A204.1 (cell line): ENCODE measurements around the gene SMAD7.

ENCODE experiments used
- FAIRE-seq: peaks from 2 replicates; lab custom pipeline; 2012; peaks lifted over from hg19 to GRCh38; lab: Jason Lieb, UNC

SMAD7 gene

GRCh38 chr18:48944634-48945033, 6.1 kb downstream of the SMAD7 start:
- FAIRE-seq, result no peak

GRCh38 chr18:48943736-48944527, 6.8 kb downstream of the SMAD7 start:
- FAIRE-seq, result no peak

DNA sequence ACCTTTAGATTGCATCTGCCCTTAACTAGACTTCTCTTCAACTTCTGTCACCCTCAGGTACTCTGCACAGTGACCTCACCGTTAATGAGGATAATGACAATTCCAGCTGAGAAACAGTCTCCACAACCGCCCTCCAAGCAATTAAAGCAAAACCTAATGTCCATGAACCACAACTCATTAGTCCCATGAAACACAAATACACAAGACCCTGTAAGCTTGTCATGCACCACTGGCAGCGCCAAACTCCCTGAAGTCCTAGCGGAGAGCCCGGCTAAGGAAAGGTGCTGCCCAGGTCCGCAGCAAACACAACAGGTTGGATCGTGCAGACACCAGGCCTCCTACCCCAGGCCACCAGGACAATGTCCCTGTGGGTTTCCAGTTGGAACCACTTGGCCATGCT, 7.4 kb downstream of the SMAD7 start:
- no peak for FAIRE-seq

GRCh38 chr18:48942554-48943261, 8.1 kb downstream of the SMAD7 start:
- no peak for FAIRE-seq

- no peak for FAIRE-seq
Measured at GRCh38 chr18:48942086-48942485, 8.7 kb downstream of the SMAD7 start.

DNA sequence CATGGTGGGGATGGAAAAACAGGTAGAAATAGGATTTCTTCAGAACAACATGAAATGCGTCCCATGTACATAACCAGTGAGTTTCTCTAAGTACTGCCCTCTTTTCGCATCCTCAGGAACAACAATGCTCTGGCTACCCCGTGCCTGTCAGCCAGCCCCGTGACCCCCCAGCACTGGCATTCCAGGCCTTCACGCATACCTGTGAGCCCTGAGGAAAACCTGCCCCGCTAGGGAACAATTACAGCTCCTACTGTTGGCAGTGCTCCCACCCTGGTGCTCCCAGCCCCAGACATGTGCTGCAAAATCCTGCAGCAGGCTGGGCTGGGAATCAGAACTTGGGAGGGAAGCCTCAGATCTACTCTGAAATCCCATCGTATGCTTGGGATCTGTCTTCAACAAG, 9.1 kb downstream of the SMAD7 start:
- no peak for FAIRE-seq

DNA sequence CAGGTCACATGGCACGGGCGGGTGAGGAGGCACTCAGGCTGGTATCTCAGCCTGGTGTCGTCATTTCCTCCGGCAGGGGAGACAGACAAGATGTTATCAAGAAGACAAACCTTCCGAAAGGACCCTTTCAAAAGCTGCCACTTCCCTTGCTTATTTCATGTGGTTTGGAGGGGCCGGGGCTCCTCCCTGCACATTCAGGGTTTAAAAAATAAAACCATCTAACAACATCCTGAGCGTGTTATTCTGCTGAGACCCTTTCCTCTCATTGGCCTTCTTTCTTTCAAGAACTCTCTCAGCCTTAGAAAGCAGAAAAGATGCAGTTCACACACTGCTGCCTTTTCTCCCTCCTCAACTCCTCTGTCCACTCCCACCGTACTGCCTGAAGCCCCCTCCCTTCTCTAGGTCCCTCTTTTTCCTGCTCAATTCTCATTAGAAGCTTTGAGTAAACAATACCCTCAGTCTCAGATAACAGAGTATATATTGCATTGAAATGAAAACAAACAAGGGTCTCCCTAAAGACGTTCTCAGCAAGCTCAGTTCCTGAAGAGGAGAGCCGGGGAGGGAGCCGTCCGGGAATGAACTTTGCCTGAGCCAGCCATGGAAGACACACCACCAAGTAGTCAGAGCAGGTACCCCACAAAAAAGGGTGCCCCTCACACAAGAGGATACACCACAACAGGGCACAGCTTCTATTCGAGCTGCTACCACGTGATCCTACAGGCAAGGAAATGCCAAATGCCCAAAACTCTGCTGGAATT, 9.7 kb downstream of the SMAD7 start:
- no peak for FAIRE-seq

- no peak for FAIRE-seq
Measured at GRCh38 chr18:48939205-48940097, 11.3 kb downstream of the SMAD7 start.

DNA sequence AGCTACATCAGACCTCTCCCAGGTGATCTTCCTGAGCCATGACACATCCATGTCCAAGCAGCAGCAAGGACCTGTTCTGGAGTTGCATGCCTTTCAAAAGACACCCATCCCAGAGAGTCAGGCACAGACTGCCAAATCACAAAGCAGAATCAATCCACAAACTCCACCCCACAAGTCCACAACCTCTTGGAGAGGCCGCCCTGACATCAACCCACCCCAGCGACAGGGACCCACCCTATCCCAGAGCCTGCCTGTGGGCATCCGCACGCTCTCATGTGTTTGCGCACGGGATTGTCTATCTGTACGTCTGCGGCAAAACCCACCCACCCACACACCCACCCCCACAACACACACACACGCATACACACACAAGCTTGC, 11.9 kb downstream of the SMAD7 start:
- FAIRE-seq, result no peak

DNA sequence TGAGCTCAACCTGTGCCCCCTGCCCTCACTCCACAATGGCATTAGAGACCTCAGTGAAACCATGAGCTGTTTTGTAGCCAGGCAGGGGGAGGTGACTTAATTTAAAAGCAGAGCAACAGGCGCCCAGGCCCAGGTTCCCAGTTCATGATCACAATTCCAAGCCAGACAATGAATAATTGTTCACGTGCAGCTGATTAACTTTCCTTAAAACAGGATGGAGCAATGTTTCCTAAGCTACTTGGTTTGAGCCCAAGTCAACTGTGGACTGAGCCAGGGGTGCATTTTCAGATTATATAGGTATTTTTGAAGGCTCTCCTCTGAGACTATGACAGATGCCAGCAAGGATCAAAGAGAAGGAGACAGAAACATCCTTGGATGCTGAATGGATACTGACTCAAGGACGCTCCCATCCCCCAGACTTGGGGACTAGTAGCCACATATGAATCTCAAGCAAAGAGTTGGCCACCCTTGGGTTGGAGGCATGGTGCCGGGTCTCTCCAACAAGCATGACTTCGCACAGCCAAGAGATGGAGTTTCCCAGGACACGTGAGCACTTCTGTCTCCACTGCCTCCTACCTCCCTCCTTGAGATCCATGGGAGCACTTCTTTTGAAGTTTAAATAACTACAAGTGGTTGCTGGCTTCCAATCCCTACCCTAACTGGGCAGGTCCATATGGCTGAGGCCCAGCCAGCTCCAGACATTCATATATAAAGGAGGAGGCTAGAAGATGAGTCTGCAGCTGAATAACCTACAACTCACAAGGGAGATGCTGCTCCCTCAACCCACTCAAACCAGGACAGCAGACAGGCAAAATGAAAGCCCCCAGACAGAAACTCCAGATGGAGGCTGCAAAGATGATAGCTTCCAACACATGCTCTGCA, 12.7 kb downstream of the SMAD7 start:
- FAIRE-seq, result no peak

- no peak for FAIRE-seq
Measured at GRCh38 chr18:48935433-48935774, 15.4 kb downstream of the SMAD7 start.

- FAIRE-seq, result no peak
Measured at GRCh38 chr18:48934723-48935432, 15.9 kb downstream of the SMAD7 start.

GRCh38 chr18:48934415-48934722, 16.4 kb downstream of the SMAD7 start:
- no peak for FAIRE-seq

GRCh38 chr18:48933578-48934414, 17.0 kb downstream of the SMAD7 start:
- FAIRE-seq, result no peak

GRCh38 chr18:48932822-48933510, 17.8 kb downstream of the SMAD7 start:
- no peak for FAIRE-seq

DNA sequence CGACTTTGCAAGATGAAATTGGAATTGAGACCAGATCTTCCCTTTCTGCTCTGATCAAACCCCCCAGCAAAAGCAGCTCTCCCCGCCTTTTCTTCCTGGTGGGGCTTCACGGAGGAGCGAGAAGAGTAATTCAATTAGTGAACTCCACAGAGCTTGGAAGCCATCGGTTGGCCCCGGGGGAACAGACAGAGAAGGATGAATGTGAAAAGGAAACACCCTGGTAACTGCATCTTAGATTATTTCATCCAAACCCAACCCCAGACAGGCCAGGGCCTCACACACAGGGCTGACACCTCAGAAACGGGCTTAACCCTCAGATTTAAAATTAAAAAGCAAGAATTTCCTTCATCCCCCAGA, 18.3 kb downstream of the SMAD7 start:
- no peak for FAIRE-seq

GRCh38 chr18:48931680-48932461, 18.9 kb downstream of the SMAD7 start:
- no peak for FAIRE-seq

DNA sequence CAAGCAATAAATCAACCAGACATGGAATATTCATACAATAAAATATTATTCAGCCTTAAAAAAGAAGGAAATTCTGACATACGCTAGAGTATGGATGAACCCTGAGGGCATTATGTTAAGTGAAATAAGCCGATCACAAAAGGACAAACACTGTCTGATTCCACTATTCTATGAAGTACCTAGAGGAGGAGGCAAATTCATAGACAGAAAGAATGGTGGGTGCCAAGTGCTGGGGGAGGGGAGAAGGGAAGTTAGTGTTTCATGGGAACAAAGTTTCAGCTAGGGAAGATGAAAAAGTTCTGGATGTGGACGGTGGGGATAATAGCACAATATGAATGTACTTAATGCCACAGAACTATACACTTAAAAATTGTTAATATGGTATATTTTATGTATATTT, 19.8 kb downstream of the SMAD7 start:
- no peak for FAIRE-seq
